Measurements from ENCODE around the gene SYT12. TPM values are rescaled to one million over a fixed set of nuclear protein-coding genes. Genes with fewer than 3 reads are reported as not detected.

Gene SYT12
- total RNA-seq, 1 experiment from 2014 or later: not detected

DNA sequence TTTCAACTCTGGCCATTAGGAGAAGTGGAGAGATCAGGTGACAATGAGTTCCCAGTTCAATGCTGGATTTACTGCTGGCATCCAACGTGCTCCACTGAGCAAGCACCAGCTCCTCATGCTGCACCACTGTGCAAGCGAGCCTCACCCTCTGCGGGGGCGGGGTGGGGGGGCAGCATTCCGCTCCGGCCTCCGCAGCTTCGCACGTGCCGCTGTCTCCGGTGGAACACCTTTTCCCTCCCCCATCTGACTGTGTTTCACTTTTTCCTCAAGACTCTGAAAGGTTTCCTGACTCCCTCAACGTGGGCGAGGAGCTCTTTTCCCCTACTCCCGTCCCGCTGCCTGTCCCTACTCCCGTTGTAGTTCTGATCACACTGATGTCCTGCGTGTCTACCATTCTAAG lies 32.9 kb downstream of the SYT12 start:
- no peak for DNase-seq (ENCODE audit: low read depth)

DNA sequence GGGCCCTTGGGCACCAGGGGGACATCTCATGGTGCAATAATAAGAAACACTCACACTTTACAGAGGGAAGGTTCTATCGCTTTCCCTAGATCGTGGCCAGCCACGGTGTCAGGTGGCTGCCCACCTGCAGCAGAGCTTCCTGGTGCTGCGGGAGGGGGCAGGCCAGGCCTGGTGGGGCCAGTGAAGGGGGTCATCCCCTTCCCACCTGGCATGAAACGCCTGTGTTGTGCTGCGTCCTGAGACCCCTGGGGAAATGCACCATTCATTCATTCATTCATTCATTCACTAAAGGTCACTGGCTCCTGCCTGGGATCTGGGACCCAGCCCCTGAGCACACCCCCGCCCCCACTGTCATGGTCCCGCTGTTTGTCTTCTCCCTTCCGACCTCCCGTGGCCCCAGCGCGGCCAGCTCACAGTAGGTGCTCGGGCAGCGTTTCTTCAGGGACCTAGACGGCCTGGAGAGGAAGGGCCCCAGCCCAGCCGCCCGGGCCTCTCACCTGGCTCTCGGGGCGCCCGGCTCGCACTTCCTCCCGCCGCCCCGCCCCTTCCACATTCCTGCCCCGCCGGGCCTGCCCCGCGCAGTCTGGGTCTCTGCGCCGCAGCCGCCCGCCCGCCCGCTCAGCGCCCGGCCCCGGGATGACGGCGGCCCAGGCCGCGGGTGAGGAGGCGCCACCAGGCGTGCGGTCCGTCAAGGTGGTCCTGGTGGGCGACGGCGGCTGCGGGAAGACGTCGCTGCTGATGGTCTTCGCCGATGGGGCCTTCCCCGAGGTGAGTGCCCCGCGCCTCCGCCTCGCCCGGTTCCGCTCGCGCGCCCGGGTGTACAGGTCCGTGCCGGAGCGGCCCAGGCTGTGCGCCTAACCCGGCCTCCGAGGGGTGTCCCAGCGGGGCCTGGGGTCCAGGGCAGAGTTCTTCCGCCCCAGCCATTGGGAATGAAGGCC lies 33.6 kb downstream of the SYT12 start, which contains the start of gene RHOD:
Gene RHOD (plus strand): TSS at position 581 of the 938 bp plus-strand sequence. CDS start 56 bp downstream, at position 637.
- DNase-seq (ENCODE audit: low read depth): no peak

DNA sequence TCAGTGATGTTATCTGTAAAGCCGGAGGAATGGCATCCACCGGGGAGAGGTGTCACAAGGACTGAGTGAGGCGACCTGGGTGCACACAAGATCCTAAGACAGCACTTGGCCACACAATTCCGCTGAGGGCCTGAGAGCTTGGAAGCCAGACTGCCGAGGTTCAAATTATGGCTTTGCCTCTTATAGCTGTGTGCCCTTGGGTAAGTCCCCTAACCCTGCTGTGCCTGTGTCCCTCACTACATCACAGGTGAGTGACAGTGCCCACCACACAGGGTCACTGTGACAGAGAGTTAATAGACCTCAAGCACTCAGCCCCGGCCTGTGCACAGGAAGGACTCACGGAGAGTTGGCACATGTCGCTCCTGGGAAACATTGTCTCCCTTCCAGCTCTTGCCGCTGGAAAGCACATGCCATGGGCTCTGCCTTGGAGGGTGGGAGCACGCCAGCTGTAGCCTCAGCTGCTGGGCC lies 34.3 kb downstream of the SYT12 start:
- DNase-seq (ENCODE audit: low read depth): no peak

DNA sequence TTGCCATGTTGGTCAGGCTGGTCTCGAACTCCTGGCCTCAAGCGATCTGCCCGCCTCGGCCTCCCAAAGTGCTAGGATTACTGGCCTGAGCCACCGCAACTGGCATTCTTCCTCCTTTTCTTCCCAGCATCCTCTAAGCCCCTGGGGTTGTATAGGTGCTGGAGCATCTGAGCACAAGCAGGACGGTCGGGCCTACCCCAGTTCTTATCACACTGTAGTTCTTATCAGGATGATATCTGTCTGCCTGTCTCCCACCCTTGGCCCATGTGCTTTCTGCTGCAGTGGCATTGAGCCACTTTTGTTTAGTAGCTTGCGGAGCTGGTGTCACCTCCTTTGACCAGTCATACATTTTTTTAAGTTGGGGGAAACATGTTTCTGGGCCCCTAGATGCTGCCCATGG lies 35.6 kb downstream of the SYT12 start:
- DNase-seq (ENCODE audit: low read depth): no peak

DNA sequence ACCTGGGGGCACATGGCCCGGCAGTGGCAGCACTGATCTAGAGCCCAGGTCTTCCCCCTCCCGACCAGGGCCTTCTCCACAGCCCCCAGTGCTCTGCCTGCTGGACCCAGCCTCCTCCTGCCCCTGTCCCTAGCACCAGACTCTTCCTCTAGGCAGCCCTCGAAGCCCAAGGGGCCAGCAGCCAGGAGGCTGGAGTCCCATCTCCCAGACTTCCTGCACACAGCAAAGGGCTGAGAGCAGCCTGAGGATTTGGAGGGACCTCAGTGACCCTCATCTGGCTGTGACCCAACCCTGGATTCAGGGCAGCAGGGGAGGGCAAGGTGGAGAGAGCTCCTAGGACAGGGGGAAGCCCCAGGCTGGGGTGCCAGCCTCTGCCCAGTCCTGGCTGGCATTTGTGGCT lies 36.7 kb downstream of the SYT12 start:
- DNase-seq (ENCODE audit: low read depth): no peak

DNA sequence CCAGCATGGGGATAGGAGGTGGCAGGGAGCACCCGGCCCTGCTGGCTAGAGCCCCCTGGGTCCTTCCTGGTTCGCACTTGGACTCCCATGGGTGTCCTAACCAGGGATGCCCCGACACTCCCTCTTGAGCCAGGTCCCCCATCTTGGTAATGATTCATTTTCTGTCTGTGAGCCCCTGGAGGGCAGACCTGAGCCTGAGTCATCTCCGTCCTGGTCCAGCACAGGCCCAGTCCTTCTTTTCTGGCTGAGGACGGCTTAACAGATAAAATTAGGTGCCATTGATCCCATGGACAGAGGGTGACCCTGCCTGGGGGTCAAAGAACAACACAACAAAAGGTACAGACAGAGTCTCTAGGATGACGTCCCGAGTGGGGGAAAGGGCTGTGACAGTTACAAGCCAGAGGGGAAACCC lies 37.2 kb downstream of the SYT12 start:
- no peak for DNase-seq (ENCODE audit: low read depth)

DNA sequence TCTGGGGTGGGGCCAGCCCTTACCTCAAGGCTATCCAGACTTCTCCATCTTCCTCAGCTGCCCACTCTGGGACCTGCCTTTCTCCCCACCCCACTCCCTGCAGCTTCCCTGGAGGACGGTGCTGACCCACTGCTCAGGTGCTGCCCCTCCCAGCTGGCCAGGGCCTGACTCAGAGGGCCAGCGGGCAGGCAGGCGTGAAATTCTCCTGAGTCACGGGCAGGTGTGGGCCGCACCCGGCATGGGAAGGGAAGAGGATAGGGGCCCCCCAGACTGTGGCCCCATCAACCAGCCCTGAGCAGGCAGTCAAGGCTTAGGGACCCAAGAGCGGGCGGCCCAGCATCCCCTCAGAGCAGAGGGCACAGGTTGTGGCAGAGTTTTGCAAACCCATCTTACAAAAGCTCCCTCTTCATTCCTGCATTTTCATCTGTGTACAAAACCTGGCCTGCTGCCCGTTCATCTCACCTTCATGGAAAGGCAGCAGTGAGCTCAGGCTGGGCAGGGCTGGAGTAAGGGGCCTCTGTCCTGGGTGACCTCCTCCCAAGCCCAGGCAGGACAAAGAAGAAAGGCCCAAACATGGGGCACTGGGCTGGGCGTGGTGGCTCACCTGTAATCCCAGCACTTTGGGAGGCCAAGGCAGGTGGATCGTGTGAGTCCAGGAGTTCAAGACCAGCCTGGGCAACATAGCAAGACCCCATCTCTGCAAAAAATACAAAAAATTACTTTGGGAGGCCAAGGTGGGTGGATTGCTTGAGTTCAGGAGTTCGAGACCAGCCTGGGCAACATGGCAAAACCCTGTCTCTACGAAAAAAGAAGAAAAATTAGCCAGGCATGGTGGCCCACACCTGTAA lies 39.8 kb downstream of the SYT12 start:
- no peak for DNase-seq (ENCODE audit: low read depth)

DNA sequence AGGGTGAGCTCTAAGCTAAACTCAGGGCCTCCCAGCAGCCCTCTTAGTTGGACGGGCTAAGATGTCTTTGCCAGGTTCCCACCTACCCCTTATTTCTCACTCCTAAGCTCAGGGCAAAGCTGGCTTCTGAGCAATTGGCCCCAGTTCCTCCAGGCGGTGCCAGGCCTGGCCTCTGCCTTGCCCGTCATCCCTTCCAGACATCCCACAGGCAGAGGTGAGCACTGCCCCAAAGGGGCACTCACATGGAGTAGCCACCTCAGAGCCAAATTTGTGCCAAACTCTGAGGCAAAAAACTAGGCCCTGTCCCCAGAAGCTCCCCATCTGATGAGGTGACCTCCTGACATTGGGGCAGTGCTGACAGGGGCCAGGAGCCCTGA lies 43.4 kb downstream of the SYT12 start:
- DNase-seq (ENCODE audit: low read depth): no peak

DNA sequence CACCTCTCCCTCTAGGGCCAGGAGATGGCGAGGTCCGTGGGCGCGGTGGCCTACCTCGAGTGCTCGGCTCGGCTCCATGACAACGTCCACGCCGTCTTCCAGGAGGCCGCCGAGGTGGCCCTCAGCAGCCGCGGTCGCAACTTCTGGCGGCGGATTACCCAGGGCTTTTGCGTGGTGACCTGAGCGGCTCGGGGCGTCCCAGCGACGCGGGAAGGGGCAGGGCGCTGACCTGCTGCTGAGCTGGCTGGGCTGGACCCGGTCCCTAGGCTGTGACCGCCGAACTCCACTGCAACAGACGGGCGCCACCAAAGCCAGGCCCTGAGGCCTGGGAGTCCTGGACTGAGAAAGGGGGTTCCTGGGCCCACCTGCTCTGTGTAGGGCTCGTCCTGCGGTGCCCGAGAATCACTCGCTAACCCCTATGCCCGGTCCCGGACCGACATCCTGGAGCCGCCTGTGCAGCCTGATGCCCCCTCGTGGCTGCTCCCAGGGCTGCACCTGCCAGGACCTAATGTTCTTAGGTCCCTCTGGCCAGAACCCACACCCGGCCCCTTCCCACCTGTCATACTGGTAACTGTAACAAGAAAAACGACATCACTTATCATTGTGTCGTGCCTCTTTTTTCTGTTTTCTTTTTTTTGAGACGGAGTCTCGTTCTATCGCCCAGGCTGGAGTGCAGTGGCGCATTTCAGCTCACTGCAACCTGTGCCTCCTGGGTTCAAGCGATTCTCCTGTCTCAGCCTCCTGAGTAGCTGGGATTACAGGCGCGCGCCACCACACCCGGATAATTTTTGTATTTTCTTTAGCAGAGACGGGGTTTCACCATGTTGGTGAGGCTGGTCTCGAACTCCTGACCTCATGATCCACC lies 48.7 kb downstream of the SYT12 start:
- peak; percentile 33 for DNase-seq (ENCODE audit: low read depth)

DNA sequence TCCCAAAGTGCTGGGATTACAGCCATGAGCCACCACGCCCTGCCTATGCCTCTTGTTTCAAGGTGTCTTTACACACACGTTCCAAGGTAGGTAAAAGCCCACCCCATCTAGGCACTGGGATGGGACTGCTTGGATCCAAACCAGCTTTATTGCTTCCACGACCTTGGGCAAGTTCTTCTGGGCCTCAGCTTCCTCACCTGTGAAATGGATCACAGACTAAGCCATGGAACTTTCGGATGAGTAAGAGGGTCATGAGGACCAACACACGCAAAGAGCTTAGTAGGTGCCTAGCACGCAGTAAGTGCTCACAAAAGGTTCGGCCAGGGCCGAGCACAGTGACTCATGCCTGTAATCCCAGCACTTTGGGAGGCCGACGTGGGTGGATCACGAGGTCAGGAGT lies 49.4 kb downstream of the SYT12 start:
- no peak for DNase-seq (ENCODE audit: low read depth)

DNA sequence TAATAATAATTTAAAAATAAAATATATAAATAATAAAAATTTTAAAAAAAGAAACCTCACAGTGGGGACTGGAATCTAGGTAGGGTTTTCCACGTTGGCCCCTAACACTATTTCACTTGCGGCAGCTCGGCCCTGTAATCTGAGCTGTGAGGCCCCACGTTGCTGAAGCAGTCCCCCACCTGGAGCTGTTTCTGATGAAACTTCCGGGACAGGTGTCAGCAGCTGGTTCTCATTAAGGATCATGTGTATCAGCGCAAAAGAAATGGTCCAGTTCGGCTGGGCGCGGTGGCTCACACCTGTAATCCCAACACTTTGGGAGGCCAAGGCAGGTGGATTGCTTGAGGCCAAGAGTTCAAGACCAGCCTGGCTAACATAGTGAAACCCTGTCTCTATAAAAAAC lies 51.0 kb downstream of the SYT12 start:
- DNase-seq (ENCODE audit: low read depth): no peak

DNA sequence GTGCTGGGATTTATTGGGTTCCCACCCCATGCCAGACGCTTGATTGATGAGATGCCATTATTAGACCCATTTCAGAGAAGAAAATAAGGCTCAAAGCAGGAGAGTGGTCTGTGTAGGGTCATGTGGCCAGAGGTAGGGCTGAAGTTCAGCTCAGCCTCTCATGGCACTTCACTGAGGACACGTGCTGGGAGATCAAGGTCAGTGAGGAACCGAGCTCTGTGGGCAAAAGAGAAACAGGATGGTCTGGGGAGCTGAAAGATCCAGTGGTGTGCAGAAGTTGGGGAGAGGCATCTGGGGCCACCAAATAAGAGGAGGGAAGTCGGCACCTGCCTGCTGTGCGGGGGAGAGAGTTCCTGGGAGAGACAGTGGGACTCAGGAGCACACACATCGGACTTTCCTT lies 53.3 kb downstream of the SYT12 start:
- no peak for DNase-seq (ENCODE audit: low read depth)

DNA sequence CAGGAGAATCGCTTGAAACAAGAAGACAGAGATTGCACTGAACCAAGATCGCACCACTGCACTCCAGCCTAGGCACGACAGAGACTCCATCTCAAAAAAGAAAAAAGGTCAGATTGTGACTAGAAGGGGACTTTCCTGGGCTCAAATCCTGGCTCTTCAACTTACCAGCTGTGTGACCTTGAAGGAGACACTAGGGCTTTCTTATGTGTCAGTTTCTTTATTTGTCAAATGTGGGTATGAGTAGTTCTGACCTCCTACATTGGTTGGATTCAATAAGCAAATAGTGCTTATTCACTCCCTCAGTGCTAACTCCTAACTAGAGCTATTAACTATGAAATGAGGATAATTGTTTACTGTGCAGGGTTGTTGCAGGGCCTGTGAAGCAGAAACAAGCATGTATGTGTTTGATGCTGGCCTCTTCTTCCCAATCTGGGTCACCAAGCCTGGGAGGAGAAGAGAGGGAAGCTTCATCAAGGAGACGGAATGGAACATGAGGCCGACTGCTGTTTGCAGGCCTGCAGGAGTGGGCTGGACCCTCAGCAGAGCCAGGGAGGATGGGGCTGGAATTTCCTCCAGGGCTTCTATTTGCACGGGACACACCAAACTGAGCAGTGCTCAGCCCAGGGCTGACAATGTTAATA lies 56.3 kb downstream of the SYT12 start:
- DNase-seq (ENCODE audit: low read depth): no peak

DNA sequence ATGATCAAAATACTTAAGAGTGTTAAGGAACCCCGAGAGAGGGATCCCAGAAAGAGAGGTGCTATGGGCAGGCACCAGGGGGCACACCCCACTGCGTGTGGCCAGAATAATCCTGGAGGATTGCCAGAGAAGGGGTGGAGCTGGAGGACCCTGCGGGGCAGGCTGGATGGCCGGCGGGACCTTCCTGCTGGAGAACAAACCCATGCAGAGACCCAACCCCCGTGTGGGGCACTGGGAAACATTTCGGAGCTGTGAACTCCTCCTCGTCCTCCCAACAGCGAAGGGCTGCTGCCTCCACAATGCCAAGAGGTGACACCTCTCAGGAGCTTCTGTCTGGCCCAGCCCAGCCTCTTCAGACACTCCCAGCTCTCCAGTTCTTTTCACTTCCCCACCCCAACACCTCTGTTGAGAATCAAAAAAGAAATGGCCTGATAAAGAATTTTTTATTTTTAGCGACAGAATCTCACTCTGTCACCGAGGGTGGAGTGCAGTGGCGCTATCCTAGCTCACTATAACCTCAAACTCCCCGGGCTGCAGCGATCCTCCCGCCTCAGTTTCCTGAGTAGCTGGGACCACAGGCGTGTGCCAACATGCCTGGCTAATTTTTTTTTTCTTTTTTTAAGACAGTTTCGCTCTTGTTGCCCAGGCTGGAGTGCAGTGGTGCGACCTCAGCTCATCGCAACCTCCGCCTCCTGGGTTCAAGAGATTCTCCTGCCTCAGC lies 59.3 kb downstream of the SYT12 start:
- no peak for DNase-seq (ENCODE audit: low read depth)

DNA sequence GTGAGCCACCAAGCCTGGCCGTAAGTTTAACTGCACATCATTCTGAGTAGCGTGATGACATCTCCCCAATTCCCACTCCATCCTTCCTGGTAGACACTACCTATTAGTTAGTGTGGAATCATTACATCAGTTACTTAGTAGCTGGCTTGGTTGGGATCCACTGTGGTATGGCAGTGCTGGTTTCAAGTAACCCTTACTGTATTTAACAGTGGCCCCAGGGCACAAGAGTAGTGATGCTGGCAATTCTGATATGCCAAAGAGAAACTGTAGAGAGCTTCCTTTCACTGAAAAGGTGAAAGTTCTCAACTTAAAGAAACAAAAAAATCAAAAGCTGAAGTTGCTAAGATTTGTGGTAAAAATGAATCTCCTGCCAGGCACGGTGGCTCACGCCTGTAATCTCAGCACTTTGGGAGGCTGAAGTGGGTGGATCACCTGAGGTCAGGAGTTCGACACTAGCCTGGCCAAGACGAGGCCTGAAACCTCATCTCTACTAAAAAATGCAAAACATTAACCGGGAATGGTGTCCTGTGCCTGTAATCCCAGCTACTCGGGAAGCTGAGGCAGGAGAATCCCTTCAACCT lies 60.9 kb downstream of the SYT12 start:
- DNase-seq (ENCODE audit: low read depth): no peak

DNA sequence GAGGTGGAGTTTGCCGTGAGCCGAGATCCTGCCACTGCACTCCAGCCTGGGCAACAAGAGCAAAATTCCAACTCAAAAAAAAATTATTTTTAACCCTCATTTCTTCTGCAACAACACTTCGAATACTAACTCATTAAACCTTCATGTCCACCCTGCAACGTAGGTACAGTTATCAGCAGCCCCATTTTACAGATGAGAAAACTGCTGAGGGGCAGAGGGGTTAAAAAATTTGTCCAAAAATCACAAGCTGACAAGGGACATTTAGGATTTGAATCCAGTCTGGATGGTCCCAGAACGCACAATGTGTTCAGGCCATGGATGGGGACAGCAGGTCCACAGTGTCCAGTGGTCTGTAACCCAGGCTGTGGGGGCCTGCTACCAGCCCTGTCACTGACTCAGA lies 62.7 kb downstream of the SYT12 start:
- no peak for DNase-seq (ENCODE audit: low read depth)

DNA sequence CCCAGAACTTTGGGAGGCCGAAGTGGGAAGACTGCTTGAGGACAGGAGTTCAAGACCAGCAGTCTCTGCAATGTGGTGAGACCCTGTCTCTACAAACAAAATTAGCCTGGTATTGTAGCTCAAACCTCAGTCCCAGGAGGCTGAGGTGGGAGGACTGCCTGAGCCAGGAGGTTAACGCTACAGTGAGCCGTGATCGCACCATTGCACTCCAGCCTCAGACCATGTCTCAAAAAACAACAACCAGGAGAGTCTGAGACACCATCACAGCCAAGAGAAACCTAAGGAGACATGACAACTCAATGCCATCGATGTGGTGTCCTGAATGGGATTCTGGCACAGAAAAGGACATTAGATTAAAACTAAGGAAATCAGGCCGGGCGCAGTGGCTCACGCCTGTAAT lies 67.8 kb downstream of the SYT12 start:
- no peak for DNase-seq (ENCODE audit: low read depth)

DNA sequence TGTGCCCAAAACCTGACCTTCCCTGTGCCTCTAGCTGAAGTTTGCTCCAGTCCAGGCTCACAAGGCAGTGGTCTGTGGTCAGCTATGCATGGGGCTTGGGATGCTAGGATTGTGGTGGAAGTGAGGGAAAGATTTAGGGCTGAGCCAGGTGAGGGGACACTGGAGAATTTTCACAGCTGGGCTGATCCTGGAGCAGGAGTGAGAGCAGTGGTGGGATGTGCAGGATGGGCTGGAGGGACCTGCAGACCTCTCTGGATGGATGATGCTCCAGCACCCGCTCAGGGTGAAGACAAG lies 72.2 kb downstream of the SYT12 start:
- no peak for DNase-seq (ENCODE audit: low read depth)

DNA sequence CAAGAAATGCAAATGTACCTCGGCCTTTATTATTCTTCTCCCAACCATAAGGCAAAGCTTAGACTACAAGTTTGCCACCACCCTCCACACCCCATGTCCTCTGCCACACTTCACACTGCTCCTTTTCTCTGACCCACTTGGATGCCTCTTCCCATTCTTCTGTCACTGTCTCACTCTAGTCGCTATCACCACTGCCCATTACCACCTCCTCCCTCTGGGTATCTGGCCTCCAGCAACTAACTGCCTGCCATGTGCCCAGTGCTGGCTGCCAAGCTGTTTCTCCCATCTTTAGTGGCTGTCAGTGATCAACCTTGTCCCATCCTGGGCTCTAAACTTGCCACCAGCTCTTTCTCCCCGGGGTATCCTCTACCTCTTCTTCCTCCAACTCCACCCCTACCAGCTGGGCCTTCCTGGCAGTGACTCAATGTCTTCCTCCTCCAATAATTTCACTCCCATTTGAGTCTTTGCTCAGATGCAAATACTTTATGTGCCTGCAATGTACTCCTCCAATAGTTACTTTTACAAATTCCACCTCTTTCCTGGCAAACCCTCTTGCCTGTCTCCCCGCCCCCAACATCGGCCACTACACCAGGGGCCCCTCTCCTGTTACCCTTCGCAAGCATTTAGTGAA lies 76.0 kb downstream of the SYT12 start:
- DNase-seq (ENCODE audit: low read depth): no peak
